Stimulated activated CD4-positive, alpha-beta T cell treated with anti-CD3 and anti-CD28 coated beads, Interleukin-15, amount 100 ng/mL, for 1 hour (primary cell): Measurements from ENCODE around the gene FOCAD.

Experiments used
- DNase-seq, 2 donors: peaks; one replicate each; pipeline ENCODE4 v3.0.0-alpha.2; 2020; ENCODE audit warnings: low read depth in 1 of 2, low spot score in 1 of 2

FOCAD gene

DNA sequence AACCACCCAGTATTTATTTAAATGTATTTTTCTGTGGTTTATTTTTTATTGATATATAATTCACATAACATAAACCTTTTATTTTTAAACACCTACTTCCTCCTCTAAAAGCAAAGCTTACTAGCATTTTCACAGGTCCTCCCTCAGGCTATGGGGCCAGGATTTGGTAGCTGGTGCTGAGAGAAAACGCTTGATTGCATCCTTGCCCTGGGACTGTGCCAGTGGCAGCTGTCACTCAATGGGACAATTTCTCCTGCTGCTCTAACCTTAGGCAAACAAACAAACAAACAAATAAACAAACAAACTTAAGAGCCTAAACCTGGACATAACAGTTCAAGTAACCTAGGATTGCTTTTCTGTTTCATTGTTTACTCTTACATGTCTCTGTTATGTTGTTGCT lies 102.7 kb downstream of the FOCAD start:
- no peak for DNase-seq

DNA sequence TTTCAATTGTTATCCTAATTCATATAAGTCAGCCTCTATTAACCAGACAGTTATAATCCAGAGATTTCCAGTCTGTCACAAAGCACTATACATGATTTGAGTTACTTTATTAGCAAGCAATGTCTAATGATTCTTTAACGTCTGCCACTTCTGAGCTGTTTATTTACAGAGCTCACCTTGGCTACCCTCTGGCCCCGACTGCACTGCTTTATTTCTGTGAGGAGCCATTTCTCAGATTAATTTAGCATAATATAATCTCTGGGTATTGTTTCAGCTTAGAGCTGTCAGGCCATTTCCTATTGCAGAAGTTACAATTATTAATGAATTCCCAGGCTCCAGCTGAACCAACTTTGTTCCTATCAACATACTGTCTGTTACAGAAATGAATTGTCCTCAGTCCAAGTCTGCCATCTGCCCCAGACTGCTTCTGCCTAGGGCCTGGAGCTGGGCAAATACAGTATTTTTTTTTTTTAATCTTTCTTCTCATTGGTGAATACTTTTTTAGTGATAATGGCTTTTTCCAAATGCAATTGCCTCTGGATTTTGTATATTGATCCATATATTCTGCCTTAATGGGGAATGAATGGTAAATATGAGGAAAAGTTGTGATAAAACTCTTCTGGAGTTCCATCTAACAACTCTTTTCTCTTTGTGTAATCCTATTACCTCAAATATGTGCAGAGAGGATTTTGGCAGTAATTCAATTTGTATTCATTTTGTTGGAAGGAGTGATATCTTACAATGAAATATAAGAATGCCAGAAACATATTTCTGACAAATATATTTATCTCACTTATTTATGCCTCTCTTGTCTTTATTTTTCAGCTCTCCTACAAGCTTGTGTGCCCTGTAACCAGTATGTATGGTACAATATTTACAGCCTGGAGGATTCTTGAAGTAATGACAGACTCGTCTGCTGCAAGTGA lies 104.7 kb downstream of the FOCAD start:
- DNase-seq: no peak

DNA sequence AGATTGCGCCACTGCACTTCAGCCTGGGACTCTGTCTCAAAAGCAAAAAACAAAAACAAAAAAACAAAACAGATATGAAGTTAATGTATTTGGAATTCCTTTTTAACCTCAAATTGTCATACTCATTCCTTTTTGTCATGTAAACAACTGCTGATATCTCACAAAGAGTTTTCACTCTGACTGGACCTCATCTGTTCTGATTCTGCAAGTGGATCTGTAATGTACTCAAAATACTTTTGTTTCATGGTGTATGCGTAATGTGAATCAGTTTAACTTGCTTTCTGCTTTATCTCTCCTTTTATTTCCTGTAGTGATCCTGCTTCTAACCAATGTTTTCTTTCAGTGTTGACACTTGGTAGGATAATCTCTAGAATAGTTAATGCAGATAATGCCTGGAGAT lies 106.7 kb downstream of the FOCAD start:
- no peak for DNase-seq

DNA sequence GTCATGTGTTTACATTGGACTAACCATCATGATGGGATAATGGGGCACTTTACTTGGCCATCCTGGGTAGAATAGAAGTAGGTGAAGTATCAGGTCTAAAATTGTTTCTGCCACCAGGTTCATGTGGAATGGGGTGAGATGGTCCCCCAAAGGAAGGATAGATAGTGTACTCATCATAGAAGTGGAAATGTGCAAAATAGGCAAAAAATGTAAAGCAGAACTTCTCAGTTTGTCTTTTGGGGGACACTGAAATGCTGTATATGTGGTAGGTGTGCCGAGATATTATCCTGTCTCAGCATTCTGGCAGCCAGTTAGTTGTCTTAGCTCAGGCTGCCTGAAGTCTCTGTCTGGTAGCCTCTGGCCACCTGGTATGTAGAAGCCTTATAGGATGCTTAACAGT lies 107.6 kb downstream of the FOCAD start:
- DNase-seq: no peak

DNA sequence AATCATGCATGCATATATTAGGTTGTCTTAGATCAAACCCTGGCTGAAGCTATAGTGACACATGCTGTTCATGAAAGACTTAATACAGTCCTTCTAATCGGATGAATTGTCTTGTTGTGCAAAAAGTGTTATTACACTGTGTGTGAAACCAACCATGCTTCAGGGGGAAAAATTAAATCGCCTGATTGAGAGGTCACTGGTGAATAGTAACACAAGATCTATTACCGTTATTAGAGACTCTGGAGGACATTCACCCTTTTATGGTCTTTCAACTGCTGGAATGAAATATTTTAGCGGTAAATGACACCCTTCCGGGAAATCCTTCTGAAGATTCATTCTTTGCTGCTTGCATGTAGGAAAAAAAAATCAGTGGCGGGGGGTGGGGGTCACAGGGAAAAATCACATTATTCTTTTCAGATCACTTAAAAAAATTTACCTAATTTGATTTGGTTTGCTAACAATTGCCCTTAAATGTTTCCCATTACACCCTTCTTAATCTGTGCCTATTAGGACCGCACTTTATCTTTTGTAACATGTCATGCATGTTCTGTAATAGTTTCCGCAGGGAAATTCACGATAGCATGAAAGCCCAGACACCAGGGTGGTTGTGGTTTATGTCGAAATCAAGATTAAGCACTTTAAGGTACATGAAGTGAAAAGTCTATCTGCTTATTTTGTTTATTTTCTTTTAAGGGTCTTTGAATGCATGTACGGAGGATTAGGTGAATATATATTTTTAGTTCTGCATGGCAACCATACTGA lies 120.6 kb downstream of the FOCAD start:
- DNase-seq: no peak

DNA sequence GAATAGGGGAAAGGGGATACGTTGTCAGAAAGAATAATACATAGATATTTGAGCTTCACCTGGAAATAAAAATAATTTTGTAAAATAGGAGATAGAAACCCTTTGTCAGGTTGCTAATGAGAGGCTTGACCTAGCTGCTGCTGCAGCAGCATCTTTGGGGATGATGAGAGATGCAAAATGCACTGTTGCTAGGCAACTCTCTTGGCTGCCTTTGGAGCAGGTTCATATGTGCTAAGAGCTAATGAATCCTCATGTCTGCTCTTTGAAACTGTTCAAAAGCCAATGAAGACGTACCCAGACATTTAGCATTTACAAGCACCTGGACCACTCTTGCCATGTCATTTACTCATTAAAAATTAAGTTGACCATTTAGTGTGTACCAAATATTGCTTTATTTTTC lies 121.7 kb downstream of the FOCAD start:
- no peak for DNase-seq

DNA sequence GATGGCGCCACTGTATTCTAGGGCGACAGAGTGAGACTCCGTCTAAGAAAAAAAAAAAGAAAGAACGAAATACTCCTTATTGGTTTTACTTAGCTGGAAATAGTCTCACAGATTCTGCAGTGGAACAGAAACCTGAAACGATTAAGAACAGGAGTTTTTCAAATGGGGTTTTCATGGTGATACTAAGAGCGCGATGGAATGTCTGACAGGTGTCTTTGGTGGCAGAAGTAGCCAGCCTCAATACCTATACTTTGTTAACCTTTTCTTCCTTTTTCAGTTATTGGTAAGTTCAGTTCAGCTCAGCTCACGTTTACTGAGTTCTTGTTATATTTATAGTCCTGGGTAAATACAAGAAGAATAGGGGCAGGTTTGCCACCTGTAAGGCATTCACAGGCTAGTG lies 123.9 kb downstream of the FOCAD start:
- no peak for DNase-seq

DNA sequence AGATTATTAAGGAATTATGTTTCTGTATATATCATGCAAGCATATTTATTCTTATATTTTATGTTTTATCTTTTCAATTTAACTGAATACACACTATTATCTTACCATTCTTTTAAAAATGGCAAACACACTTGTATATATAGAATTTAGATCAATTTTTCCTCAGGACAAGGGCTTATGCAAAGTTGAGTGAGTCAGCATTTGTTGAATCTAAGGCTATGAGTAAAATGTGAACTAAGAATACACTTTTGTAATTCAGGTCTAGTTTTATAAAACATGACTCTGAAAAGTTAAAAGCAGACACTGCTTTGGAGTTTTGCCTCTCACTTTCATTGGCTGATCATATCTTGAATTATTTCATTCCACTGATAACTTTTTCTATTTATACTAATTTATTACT lies 127.8 kb downstream of the FOCAD start:
- DNase-seq: no peak

DNA sequence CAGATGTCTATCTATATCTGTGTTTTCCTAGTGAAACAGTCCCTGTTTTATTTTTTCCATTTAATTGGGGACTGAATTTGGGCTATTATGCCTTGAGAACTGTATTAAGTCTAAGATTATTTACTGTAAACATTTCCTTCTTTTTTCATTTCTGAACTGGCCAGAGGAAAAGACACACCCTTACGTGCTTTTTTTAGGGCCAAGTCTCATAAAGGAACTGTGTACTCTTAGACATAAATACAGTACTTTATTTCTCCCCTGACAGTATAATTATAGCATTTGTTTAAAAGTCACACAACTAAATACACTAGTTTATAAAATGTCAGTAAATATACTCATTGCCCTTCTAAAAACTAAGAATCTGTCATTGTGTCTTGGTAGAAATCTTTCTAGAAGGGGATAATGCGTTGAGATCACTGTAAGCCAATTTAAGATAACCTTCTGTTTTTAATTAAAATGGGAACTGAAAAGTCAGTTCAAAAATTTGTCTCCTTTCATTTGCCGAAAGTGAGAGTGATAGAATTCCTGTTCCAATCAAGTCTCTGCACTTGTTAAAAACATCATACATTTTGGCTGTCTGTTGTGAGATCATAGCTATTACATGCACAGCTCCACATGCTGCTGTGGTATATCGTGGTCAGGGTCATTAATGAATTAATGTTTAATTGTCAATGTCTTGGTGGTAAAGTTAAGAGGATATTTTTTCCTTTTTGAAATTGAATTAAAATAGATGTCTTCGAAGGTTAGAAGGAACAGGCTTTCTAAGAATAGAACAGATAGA lies 132.1 kb downstream of the FOCAD start:
- no peak for DNase-seq

DNA sequence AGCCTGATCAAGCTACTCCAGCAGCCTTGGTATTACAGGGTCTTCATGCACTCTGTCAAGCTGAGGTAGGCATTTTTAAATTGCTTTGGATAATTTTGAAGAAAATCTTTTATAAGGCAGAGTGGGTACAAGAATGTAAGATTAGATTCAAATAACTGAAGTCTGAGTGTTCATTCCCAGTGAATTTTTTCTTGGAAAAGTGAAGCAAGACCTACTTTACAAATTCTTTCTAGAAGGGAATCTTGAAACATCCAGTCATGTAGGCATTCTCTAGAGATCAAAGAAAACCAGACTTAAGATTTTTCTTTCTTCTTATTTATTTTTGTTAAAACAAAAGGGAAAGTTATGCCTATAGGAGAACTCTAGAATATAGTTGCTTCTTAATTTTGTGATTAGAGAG lies 139.0 kb downstream of the FOCAD start:
- no peak for DNase-seq

DNA sequence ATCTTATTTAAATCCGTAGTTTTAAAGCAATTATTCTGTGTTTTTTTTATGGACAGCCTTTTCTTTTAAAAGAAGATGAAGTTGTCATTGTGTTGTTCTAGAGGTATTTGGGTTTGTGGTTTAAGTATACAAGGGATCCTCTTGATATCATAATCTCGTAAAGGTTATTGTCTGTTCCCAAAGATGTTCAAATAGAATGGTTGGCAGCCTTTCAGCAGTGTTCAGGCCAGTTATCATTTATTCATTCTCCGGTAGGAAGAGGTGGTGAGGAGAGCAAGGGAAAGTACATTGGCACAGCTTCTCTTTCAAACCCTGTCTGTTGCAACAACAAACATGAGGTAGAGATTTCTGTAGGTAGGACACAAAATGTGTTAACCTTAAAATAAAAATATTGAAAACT lies 147.0 kb downstream of the FOCAD start:
- no peak for DNase-seq

DNA sequence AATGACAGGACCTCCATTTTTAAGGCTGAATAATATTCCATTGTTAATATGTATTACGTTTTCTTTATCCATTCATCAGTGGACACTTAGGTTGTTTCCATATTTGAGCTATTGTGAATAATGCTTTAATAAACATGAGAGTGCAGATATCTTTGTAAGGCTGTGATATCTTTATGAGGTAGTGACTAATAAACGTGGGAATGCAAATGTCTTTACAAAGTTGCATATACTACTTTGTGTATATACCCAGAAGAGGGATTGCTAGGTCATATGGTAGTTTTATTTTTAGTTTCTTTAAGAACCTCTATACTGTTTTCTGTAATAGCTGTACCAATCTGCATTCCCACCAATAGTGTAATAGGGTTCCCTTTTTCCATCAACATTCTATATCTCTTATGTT lies 148.7 kb downstream of the FOCAD start:
- no peak for DNase-seq

DNA sequence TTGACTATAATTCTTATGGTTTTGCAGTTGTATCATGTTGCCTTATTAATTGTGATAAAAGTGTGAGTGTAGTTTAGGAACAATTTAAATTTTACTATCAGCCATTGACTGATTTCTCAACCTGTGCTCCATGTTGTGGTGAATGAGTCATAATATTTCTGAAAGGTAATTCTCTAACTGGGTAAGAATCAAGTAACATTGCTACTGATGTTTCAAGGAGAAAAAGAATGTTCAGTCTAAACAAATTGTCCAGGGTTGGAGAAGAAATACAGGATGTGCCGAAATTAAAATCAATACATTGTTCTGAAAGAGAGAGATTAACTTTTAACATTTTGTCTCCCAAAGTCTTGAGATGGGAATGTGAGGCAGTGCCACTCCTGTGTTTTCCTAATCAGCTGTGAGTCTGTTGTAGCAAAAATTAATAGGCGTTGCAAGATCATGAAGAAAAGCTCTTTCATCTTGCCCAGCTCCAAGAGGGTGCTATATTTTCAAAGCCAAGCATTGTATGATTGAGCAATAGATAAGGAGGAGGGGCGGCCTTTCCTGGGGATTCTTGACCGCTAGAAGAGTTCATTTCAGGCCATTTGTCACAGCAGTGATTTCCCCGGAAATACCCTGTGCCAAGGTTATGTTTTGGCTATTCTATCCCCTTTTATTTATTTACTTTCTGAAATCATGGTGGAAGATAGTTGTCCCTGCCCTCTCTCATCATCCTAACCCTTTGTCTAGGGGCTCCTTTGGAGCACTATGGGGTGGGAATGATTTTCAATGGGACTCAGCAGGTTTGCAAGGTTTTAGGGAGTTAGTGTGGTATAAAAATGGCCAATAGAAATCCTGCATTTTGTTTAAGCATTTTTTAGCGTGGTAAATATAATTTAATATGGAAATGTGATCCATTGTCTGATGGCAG lies 151.6 kb downstream of the FOCAD start:
- no peak for DNase-seq

DNA sequence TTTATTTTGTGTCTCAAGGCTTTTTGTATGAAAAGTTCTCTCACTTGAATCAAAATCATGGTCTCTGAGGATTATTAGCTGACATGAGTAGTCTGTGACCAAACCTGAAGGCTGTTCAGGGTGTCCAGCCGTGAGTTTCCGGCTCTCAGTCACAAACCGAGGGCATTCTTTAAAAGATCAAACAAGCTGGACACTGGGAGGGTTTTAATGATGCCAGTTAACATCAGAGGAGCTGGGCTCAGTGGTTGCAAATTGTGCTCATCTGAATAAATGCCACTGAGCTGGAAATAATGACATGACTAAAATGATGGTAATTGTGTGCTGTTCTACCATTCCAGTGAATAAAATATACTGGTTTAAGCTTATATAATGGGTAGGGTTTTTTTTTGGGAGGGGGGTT lies 153.1 kb downstream of the FOCAD start:
- no peak for DNase-seq

DNA sequence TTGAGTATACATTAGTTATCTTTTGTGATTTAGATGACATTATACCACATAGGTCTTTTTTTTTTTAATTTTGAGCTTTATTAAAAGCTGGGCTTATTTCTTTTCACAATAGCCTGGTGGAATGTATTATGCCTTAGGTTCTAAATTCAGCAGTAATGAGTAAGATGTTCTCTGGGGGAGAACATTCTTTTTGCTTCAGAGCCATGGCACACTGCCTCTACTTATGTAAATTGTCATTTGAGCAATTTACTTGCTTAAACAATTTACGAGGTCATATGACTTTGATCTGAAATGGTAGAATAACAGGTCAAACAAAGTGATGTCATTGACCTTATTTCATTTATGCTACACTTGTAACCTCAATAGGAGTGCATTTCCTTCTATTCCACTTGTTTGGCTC lies 154.2 kb downstream of the FOCAD start:
- DNase-seq: no peak

DNA sequence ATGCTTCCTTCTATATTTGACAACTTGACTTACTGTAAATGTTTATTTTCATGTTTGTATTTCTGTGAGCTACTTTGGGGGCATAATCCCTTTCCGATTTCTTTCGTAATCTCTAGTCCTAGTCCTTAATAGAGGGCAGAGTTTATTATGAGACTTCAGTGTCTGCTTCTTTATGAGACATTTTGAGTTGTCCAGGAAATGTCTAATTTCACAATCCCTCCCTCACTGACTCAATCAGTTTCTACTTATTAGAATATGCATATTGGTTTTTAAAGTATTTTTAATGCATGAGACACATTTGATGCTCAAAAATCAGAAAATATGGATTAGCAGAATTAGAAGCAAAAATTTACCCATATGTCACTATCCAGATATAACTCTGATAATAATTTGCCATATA lies 160.9 kb downstream of the FOCAD start:
- no peak for DNase-seq

DNA sequence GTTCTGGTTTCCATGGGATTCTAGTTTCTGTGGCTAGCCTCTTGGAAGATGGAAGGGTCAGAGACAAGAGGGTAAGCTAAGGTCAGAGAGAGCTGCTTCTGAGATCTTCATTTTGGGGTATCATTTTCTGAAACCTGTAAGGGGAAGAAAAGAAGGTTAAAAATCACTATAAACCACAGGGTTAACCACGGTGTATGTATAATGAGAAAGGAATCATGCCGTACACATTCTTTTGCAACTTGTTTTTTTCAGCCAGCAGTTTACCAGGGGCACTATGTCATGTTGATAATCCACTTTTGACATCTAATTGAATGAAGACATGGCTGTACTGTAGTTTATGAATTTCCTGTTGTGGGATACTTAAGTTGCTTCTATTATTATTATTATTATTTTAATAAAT lies 164.4 kb downstream of the FOCAD start:
- no peak for DNase-seq

DNA sequence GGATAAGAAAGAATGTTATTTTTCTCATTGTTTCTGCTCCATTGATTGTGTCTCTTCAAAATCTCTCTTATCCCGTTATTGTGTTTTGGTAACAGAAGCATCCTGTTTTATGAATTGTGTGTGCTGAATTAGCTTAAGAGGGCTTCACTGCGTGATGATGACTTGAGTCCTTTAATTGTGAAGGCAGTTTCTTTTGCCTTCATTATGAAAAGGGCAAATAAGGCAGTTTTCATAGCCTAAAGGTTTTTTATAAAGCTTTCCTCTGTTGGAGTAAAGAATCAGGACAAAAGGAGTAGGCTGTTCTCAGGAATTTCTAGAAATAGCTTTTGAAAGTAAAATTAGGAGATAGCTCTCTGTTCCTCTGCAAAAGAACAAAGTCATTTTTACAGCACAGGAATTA lies 169.8 kb downstream of the FOCAD start:
- no peak for DNase-seq

DNA sequence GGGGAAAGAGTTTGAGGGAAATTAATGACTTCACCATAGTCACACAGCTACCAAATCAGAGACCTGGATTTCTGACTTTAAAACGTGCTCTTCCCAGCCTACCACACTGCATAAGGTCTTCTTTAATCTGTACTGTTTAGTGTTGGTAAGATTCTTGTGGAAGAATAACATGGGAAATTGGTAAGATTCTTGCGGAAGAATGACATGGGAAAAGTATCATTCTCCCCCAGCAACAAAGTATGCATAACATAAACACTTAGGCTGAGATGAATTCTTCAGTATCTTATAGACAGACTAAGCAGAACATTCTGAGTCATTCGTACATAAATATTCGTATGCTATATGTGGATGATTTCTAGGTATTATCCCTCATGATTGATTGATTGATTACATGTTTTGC lies 170.4 kb downstream of the FOCAD start:
- DNase-seq: no peak

DNA sequence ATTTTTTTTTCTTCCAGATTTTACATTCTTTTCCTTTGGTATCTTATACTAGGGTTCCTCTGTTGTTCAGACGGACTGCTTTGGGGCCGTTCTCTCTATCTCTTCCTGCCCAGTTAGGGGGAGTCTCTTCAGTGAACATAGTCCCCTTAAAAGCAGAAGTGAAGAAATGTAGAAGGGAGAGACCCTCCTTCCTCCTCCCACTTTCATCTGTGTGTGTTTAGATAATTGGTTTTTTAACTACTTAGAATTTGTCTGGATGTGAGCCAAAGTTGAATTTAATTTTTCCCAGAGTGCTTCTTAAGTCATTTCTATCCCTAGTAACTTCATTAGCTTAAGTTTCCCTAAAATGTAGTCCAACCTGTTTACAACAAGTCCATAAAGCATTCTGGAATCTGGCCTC lies 179.9 kb downstream of the FOCAD start:
- no peak for DNase-seq

DNA sequence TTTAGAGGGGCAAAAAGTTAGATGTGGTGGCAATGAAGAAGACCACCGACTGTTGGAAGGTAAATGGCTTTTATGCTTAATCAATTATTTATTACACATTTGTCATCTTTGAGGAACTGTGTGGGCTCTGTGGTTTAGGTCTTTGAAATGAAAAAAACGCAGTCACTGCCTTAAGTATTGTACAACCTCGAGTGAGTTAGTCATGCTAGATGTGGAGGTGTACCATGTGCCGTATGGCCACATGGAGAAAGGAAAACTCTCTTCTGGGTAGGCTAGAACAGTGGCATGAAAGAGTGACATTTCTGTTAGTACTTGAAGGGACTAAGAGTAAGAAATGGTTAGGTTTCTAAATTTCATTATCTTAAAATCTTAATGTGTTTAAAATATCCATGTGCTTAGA lies 181.3 kb downstream of the FOCAD start:
- DNase-seq: no peak
